HG02943 (cell line): ENCODE data around the gene AKAP6.

ENCODE experiments used
- ATAC-seq: cut with Tn5 transposase; IDR thresholded peaks from one replicate; pipeline ENCODE4 v1.9.1; 2021; ENCODE audit warnings: mild to moderate bottlenecking, low read depth, moderate library complexity; ENCODE audit not compliant: unreplicated experiment

AKAP6 gene

GRCh38 chr14:32693114-32693513 lies 364.0 kb downstream of the AKAP6 start:
- no peak for ATAC-seq

- ATAC-seq: no peak
These were observed 365.8 kb downstream of the AKAP6 start for GRCh38 chr14:32694795-32695449.

- ATAC-seq: no peak
These were observed 367.4 kb downstream of the AKAP6 start for GRCh38 chr14:32696325-32697091.

GRCh38 chr14:32697114-32697513 lies 368.0 kb downstream of the AKAP6 start:
- ATAC-seq: no peak

- ATAC-seq: no peak
These were observed 368.6 kb downstream of the AKAP6 start for GRCh38 chr14:32697704-32698103.

GRCh38 chr14:32698831-32699230 lies 369.7 kb downstream of the AKAP6 start:
- ATAC-seq: no peak

- ATAC-seq: no peak
These were observed 372.4 kb downstream of the AKAP6 start for GRCh38 chr14:32701475-32701874.

GRCh38 chr14:32702088-32702487 lies 373.0 kb downstream of the AKAP6 start:
- no peak for ATAC-seq

GRCh38 chr14:32702562-32702961 lies 373.5 kb downstream of the AKAP6 start:
- no peak for ATAC-seq

- no peak for ATAC-seq
These were observed 374.1 kb downstream of the AKAP6 start for GRCh38 chr14:32703183-32703621.

- no peak for ATAC-seq
These were observed 377.8 kb downstream of the AKAP6 start for GRCh38 chr14:32706721-32707519.

GRCh38 chr14:32707742-32708500 lies 378.8 kb downstream of the AKAP6 start:
- ATAC-seq: no peak

- no peak for ATAC-seq
These were observed 379.9 kb downstream of the AKAP6 start for GRCh38 chr14:32709027-32709426.

GRCh38 chr14:32710231-32710671 lies 381.2 kb downstream of the AKAP6 start:
- no peak for ATAC-seq

- no peak for ATAC-seq
These were observed 381.9 kb downstream of the AKAP6 start for GRCh38 chr14:32710731-32711680.

GRCh38 chr14:32713856-32714255 lies 384.8 kb downstream of the AKAP6 start:
- ATAC-seq: no peak

GRCh38 chr14:32719601-32720000 lies 390.5 kb downstream of the AKAP6 start:
- ATAC-seq: no peak

GRCh38 chr14:32720927-32721326 lies 391.8 kb downstream of the AKAP6 start:
- no peak for ATAC-seq

- no peak for ATAC-seq
These were observed 393.6 kb downstream of the AKAP6 start for GRCh38 chr14:32722631-32723183.
